DMS153 treated with DMSO at 0.1 percent for 48 hours (cell line): ENCODE data around the gene DOCK1.

Experiments used
- DNase-seq: peaks from one replicate; lab custom pipeline; 2025; ENCODE audit not compliant: unreplicated experiment; lab: John Stamatoyannopoulos, UW

The DOCK1 gene

DNA sequence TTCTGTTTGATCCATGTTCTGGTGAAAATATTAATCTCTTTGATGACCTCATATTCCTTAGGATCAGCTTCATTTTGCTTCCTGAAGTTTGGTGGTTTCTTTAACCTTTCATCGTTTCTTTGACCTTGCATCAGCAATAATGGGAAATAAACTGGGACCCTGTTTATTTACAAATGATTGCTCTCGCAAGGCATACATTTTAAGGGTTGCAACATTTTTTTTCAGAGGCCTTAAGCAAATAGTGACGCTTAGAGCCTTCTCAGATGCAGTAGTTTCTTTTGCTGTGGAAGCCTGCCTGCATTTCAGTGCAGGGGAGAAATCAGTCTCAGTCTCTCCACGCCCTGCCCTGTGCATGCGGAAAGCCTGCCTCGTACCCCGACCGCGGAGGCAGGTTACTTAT lies 504.8 kb downstream of the DOCK1 start:
- no peak for DNase-seq

GRCh38 chr10:127411062-127411461 lies 505.8 kb downstream of the DOCK1 start:
- no peak for DNase-seq

DNA sequence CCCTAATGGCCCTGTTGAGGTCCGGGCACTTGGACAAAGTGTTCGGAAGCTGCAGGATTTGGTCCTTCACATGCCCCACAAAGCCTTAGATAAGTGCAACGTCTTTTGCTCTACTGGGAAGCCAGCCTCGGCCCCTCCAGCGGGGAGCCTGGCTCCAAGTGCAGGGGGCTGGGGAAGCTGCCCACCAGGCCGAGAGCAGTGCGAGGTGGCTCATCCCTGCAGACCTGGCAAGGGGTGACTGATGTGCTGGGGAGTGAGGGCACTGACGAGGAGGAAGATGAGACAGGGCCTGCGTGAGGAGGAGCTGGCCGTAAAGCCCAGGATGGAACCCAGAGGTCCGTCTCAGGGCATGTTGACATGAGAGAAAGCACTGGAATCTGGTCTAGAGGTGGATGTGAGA lies 508.1 kb downstream of the DOCK1 start:
- DNase-seq = no peak

GRCh38 chr10:127414024-127414423 lies 508.8 kb downstream of the DOCK1 start:
- DNase-seq = no peak

GRCh38 chr10:127415116-127415515 lies 509.9 kb downstream of the DOCK1 start:
- DNase-seq = no peak

DNA sequence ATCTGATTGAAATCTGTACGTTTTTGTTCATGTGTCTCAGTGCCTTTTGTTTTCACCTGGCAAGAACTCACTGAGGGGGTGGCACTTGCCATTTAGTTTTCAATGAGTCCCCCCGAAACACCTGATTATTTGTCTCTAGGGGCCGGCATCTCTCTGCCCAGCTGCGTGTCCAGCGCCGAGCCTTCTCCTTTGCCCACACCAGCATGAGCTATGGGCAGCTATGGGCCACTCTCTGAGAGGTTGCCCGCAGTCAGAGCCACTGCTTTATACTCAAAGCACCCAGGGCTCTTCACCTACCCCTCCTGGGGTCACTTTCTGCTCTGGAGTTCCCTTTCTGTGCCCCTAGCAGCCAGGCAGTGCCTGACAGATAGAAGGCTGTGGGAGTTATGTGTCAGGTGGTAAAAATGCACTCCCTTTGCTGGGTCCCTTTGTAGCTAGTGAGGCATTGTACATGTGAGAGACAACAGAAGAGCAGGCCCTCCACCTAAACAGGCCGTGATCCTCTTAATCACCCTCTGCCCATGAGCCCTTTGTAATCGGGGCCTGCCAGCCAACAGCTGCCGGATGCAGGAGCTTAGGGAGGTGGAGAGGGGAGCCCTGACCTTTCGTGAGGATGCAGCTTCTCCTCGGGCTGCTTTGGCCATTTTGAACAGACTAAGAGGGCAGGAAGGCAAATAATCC lies 510.8 kb downstream of the DOCK1 start:
- DNase-seq = no peak

DNA sequence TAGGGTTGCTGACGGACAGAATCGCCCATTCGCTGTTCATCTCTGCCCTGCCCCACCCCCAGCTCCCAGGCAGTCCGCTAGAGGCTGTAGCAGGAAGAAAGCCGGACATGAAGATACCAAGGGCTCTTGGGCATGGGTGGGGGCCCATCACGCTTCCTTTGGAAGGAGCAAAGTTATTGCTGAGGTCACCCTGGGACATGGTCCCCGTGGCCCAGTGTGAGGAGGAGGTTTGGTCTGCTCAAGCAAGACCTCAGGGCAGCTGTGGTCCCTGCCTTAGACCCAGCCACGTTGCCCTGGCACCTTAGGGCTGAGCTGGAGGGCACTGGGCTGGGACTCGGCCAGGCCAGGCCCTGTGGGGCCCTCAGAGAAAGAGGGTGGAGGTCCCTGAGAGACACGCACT lies 511.8 kb downstream of the DOCK1 start:
- no peak for DNase-seq

DNA sequence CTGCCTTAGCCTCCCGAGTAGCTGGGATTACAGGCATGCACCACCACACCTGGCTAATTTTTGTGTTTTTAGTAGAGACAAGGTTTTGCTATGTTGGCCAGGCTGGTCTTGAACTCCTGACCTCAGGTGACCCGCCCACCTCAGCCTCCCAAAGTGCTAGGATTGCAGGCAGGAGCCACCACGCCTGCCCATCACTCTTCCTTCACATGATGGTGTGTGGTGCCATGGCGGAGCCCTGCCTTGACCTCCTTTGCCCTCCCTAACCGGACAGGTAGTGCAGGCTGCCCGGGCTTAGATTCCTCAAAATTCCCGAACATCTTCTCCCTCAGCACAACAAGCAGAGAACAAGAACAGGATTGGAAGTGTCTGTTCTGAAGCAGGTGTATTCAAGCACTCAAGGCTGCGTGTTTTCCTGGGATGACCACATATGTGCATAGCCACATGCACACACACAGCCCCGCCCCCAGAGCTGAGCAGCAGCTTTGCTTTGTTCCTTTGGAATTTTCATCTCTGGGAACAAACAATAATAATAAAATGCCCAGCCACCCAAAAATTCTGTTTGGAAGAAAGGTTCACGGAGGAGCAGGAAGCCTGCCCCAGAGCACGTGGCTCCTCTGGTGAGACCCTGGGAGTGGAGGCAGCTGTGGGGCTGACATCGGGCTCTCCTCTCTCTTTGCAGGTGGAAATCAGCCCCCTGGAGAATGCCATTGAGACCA lies 512.6 kb downstream of the DOCK1 start:
- no peak for DNase-seq

DNA sequence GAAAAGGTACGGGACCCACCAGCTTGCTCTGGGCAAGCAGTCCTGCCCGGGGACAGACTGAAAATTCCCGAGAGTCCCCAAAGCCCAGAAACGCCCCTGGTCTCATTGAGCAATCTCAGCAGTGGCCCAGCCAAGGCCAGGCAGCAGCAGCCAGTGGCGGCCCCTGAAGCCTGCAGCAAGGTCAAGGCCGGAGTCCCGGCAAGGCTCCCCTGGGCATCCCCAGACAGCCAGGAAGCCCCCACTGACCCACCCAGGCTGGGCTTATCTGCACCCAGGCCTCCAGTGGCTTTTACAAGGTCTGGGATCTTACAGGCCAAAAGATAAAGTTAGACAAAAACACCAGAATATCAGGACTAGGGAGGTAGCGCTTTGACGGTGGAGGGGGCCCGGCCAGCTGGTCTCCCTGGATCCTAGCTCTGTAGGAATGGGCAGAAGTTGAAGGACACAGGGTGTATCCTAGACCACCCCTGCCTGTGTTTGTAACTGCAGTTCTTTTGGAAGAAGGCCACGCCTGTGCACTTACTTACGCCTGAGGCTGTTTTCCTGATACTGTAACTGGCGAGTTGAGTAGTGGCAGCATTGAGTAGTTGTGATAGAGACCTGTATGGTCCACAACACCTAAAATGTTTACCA lies 513.4 kb downstream of the DOCK1 start:
- no peak for DNase-seq

GRCh38 chr10:127420138-127420684 lies 515.0 kb downstream of the DOCK1 start:
- DNase-seq = no peak

- no peak for DNase-seq
Measured at GRCh38 chr10:127423218-127423915, 518.1 kb downstream of the DOCK1 start.

DNA sequence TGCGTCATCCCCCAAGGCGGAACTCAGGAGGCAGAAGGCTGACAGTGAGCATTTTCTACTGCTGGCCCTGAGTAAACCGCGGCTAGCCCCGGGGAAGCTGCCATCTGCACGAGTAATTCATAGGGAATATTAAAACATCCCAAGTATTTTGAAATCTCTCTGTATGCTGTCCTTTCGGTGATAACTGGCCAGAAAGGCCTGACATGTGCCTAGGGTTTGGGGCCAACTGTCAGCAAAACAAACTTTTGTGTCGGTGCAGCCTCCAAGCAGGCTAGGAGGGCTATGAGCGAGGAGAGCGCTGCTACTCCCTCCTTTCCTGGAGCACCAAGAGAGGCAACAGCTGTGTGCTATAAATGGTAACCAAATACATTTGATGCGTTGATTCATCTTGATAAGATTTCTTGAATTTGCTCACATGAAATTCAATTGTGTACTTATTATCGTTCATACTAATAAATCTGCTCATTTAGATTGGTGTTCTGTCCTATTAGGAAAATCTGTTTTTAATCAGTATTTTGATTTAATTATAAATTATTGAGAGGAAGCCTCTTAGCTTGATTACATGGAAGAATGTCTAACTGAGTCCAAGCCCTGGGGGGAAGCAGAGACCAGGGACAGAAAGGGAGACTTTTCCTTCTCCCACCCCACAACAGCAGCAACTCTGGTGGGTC lies 519.5 kb downstream of the DOCK1 start:
- DNase-seq = no peak

DNA sequence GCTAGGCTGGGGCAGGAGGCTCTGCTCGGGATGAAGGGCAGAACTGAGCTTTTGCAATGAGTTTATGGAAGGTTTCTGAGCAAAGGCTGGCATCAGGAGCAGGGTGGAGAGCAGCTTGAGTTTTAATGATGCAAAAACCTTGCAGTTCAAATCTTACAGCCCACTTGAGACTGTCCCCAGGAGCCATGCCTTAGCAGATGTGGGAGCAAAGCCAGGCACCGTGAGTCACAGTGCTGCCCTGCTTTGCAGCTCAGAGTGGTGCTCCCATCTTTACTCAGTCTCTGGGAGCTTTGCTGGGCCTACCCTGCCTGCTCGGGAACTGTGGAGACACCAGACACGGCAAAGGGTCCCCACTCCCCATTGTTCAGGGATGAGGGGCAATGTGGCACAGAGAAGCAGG lies 521.5 kb downstream of the DOCK1 start:
- DNase-seq = no peak

DNA sequence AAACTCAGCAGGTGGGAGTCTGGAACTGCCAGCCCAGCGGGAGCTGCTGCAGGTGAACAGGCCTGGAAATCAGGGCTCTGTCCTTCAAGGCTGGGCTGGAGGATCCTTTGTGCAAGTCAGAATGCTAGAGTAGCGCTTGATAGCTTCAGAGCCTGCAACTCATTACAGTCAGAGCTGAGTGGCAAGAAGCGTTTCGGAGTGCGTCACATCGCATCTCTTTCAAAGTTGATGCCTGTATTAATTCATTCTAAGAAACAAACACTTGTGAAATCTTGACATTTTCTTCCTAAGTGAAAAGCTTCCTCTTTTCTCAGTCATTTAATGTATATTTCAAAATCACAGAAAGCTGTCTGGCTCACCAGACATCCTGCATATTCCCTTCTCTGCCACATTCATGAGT lies 522.7 kb downstream of the DOCK1 start:
- DNase-seq = no peak

DNA sequence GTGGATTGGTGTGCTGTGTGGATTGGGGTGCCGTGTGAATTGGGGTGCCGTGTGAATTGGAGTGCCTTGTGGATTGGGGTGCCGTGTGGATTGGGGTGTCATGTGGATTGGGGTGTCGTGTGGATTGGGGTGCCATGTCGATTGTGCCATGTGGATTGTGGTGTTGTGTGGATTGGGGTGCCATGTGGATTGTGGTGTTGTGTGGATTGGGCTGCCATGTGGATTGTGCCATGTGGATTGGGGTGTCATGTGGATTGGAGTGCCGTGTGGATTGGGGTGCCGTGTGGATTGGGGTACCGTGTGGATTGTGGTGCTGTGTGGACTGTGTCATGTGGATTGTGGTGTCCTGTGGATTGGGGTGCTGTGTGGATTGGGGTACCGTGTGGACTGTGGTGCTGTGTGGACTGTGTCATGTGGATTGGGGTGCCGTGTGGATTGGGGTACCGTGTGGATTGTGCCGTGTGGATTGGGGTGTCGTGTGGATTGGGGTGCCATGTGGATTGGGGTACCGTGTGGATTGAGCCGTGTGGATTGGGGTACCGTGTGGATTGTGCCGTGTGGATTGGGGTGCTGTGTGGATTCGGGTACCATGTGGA lies 523.3 kb downstream of the DOCK1 start:
- no peak for DNase-seq

DNA sequence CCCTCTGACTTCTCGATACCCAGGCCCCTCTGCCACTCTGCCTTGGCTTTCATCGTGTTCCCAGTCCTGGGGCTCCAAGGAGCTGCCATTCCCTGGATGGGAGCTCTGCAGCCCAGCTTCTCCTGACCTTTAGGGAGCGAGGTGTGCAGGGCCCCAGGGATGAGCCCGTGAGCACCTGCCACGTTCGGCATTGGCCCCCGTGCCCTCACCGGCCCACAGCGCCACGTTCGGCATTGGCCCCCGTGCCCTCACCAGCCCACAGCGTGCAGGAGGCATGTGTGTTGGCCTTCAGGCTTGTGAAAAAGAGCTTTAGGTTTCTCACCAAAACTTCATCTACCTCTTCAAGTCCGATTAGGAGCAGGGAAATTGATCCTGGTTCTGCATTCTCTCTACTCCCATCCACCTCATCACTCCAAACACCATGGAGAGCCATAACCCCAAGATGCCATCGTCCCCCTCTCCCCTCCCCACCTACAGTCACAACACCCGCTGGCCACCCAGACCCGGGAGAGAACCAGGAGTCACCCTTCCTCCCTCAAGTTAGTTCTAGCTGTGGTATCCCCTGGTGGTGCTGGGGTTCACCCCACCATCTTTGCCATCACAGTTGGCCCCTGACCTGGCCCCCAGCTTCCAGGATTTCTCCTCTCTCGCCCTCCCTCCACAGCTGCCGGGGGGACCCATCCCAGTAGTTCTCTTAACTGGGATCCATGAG lies 524.5 kb downstream of the DOCK1 start:
- DNase-seq = no peak

- DNase-seq = no peak
Measured at GRCh38 chr10:127431525-127431924, 526.3 kb downstream of the DOCK1 start.

- DNase-seq = no peak
Measured at GRCh38 chr10:127434006-127434405, 528.8 kb downstream of the DOCK1 start.

- no peak for DNase-seq
Measured at GRCh38 chr10:127435246-127435645, 530.0 kb downstream of the DOCK1 start.

DNA sequence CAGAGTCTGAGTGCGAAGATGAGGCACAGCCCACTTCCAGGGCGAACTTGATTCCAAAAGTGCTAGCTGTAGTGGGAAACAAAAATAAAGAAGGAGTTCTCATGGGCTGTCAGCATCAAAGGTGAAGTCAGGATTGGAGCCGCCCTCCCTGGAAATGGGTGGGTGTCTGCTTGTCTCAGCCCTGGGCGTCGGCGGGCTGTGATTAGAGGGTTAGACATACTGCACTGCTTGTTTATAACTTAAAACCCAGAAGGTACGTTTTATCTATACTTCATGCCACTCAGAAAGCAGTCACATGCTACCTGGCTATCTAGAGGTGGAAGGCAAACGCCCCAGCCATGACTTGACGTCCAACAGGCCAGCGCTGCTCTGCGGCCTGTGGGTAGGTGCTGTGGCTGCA lies 535.1 kb downstream of the DOCK1 start:
- DNase-seq = no peak
